ENCODE measurements around the gene MRPL27. TPM values are rescaled to one million over a fixed set of nuclear protein-coding genes. Genes with fewer than 3 reads are reported as not detected.

Gene MRPL27
- total RNA-seq, 1 donor from 2014 or later, result 83.3 TPM

DNA sequence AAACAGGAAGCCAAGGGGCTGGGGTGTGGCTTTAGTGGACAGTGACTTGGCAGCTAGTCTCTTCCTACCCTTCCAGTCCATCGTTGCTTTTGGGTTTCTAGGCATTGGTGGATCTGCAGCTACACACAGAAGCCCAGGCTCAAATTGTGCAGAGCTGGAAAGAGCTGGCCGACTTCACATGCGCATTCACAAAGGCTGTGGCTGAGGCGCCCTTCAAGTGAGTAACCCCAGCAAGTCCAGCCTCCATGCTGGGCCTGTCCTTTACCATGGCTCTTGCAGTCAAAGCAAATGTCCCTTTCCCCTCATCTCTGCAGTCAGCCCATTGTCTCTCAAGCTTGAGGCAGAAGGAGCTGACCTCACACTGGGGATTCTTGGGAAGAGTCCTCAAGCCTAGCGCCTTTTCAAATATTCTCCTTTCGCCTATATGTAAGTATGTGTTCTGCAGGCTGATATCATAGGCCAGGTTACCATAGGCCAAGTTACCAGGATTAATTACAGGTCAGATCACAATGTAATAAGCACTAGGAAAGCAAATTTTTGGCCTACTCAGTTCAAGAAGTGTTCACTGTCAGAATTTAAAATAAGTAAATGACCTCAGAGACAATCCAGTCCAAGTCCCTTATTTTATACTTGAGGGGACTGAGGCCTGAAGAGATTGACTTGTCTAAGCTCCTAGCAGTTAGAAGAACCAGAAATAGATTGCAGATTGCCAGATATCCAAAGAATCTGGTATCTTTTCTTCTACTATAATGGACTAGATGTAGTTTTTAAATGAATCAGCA lies 6.6 kb upstream of the MRPL27 start:
- intact Hi-C loops (cut with micrococcal nuclease), result no loop called here
- Mint-ChIP-seq H3K4me1 (peaks cover 3% of the 10 kb centered on the region), H3K36me3 (ENCODE audit: low read depth) (peaks cover 40% of the 10 kb centered on the region), H3K27ac (no peak overlapping the region), H3K4me3 (no peak overlapping the region), H3K27me3 (no peaks in the 10 kb centered on the region), H3K9me3 (no peaks in the 10 kb centered on the region)
- no peak for DNase-seq

DNA sequence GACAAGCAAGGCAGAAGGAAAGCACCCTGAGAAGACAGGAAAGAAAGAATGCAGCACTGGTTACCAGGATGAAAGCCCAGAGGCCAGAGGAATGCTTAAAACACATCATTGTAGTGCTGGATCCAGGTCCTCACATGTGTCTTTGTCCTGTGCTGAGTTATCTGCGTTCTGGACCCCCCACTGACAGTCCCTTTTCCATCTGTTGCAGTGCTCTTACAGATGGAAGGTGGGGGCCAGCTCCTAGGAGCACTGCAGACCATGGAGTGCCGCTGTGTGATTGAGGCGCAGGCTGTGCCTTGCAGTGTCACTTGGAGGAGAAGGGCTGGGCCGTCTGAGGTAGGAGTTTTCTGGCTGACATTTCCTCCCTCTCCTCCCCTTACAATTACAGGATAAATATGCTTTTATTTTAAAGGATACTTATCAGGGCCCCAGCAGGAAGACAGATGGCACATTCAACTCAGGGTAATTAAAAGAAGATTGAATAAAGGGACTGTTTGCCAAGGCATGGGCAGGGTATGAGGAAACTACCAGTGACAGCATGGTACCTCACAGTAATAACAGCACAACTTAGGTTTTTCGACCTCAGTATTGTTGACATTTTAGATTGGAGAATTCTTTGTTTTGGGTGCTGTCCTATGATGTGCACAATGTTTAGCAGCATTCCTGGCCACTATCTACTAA lies 3.0 kb upstream of the MRPL27 start:
- H3K9me3 Mint-ChIP-seq, result no peaks in the 10 kb centered on the region
- no peaks in the 10 kb centered on the region for H3K27me3 Mint-ChIP-seq
- intact Hi-C loops (cut with micrococcal nuclease), result no loop called here

DNA sequence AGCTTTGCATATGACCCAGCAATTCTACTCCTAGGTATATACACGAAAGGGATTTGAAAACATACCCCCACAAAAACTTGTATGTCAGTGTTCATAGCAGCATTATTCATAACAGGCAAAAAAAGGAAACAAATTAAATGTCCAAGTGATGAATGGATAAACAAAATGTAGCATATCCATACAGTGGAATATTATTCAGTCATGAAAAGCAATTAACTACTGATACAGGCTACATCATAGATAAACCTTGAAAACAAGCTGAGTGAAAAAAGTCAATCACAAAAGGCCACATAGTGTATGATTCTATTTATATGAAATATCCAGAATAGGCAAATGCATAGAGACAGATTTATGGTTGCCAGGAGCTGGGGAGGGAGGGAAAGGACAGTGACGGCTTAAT lies 721 bp upstream of the MRPL27 start:
- no peaks in the 10 kb centered on the region for H3K27me3 Mint-ChIP-seq
- H3K4me3 Mint-ChIP-seq, result peak overlapping the region; percentile 98
- H3K27ac Mint-ChIP-seq, result peak overlapping the region; percentile 100
- H3K9me3 Mint-ChIP-seq, result no peaks in the 10 kb centered on the region
- H3K4me1 Mint-ChIP-seq, result peaks cover 28% of the 10 kb centered on the region
- intact Hi-C loops (cut with micrococcal nuclease), result loop anchor here (1.0 kb wide), 1 partner anchor 24 kb away; the partner anchor contains the start of gene LRRC59
- H3K36me3 Mint-ChIP-seq (ENCODE audit: low read depth), result peaks cover 41% of the 10 kb centered on the region
- no peak for DNase-seq

More for the DNA sequence above, 3.0 kb upstream of the MRPL27 start:
- no peak for DNase-seq
- peaks cover 35% of the 10 kb centered on the region for H3K36me3 Mint-ChIP-seq (ENCODE audit: low read depth)
- H3K27ac Mint-ChIP-seq, result no peak overlapping the region
- peaks cover 27% of the 10 kb centered on the region for H3K4me1 Mint-ChIP-seq
- H3K4me3 Mint-ChIP-seq, result no peak overlapping the region

DNA sequence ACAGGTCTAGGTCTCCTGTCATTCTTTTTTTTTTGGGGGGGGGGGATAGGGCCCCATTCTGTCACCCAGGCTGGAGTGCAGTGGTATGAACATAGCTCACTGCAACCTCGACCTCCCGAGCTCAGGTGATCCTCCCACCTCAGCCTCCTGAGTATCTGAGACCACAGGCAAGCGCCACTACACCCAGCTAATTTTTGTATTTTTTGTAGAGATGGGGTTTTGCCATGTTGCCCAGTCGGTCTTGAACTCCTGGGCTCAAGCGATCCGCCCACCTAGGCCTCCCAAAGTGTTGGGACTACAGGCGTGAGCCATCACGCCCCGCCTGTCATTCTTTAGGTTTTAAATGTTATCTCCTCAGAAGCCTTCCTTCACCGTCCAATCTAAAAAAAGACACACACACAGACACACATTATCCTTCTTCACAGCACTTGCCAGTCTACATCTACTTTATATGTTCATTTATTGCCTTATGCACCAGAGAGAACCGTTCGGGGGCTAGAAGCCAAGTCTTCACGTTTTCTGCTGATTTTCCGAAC lies 694 bp downstream of the MRPL27 start:
- peaks cover 55% of the 10 kb centered on the region for H3K36me3 Mint-ChIP-seq (ENCODE audit: low read depth)
- no peaks in the 10 kb centered on the region for H3K27me3 Mint-ChIP-seq

DNA sequence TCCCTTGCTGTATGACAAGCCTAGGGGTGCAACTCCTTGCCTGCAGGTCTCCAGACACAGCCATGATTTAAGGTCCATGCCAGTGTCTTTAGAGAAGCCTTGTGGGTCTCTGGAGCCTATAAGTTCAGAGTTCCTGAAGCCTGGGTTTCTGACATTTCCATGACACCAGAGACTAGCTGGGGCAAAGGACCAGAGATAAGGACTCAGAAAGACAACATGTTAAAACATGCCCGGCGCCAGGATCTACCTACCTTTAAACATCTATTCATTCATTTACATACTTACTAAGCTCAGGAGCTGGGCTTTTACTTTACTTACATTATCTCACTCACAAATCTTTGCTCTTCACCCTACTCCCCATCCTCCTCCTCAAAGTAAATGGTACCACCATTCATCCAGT lies 1.5 kb downstream of the MRPL27 start:
- DNase-seq, result no peak
- Mint-ChIP-seq H3K4me1 (peaks cover 30% of the 10 kb centered on the region), H3K9me3 (no peaks in the 10 kb centered on the region), H3K36me3 (ENCODE audit: low read depth) (peaks cover 59% of the 10 kb centered on the region), H3K27ac (peak overlapping the region; percentile 100), H3K27me3 (no peaks in the 10 kb centered on the region), H3K4me3 (peak overlapping the region; percentile 98)
- intact Hi-C loops (cut with micrococcal nuclease), result no loop called here

More for the DNA sequence above, 694 bp downstream of the MRPL27 start:
- Mint-ChIP-seq H3K9me3 (no peaks in the 10 kb centered on the region), H3K4me3 (peak overlapping the region; percentile 98), H3K27ac (peak overlapping the region; percentile 100), H3K4me1 (peaks cover 30% of the 10 kb centered on the region)
- DNase-seq, result no peak
- intact Hi-C loops (cut with micrococcal nuclease), result no loop called here

DNA sequence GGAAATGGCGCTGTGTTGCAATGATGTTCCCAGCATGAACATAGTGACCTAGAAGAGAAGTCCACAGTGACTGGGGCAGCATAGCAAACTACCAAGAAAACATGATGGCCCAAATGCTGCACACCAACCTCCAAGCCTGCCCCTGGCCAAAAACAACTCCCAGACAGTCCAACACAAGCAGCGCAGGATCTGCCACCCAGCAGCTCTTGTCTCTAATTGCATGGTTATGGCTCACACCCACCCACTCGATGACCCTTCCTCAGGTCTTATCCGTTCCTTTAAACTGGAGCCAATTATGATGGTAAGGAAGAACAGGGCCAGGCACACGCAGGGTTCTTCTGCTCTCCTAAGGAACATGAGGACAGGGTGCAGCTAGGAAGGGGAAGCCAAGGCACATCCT lies 2.9 kb downstream of the MRPL27 start:
- no peak overlapping the region for H3K27ac Mint-ChIP-seq
- H3K9me3 Mint-ChIP-seq, result no peaks in the 10 kb centered on the region
- peaks cover 58% of the 10 kb centered on the region for H3K36me3 Mint-ChIP-seq (ENCODE audit: low read depth)
- intact Hi-C loops (cut with micrococcal nuclease), result no loop called here
- DNase-seq, result no peak
- H3K27me3 Mint-ChIP-seq, result no peaks in the 10 kb centered on the region
- H3K4me3 Mint-ChIP-seq, result peak overlapping the region; percentile 34
- H3K4me1 Mint-ChIP-seq, result peaks cover 32% of the 10 kb centered on the region

DNA sequence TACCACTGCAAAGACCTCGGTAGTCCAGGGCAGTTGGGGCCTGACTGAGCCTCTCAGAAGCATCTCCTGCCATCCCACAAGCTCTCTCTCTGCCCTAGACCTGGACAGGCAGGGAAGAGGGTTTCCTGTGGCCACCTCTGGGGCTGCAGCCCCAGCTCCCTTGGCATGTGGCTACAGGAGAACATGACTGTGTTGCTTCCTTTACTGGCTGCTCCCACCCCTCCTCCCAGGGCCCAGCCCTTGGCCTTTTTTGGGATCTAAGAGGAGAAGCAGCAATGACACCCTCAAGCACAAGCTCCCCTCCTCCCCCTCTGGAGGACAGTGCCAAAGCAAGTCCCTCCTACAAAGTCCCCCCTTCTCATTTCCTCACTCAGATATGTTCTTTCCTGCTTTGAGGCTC lies 5.6 kb downstream of the MRPL27 start:
- no peak for DNase-seq
- H3K4me3 Mint-ChIP-seq, result no peak overlapping the region
- H3K27me3 Mint-ChIP-seq, result no peaks in the 10 kb centered on the region
- no peaks in the 10 kb centered on the region for H3K9me3 Mint-ChIP-seq
- peaks cover 48% of the 10 kb centered on the region for H3K36me3 Mint-ChIP-seq (ENCODE audit: low read depth)
- peak overlapping the region; percentile 32 for H3K27ac Mint-ChIP-seq
- intact Hi-C loops (cut with micrococcal nuclease), result no loop called here
- peaks cover 25% of the 10 kb centered on the region for H3K4me1 Mint-ChIP-seq

DNA sequence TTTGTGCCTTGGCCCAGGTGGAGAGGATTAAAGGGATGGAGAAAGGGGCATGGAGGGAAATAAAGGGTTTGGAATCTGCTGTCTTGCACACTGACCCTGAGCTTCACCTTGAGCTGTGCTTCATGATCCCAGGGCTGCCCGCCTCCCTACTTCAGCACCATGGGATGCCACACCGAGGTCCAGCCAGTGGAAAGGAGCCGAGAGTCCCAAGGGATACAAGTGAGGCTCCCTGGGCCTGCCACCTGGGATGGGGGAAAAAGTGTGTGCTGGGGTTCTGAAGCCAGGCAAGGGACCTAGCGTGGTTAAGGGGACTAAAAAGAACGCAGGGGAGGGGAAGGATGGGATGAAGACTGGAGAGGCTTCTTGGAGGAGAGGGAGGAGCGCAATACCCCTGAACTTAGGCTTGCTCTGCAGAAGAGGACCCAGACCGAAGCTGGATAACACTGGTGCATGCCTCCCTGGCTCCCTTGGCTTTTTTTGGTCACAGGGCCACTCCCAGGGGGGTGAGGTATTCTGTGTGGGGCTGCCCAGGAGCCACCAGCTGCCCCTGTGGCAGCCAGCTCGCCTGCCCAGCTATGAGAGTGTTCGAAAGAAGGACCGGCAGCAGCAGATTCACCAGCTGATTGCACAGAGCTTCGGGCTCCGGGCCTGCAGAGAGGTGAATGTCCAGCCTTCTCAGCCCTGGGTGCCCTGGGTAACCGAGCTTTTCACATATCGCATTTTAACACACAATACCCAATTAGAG lies 7.2 kb downstream of the MRPL27 start:
- intact Hi-C loops (cut with micrococcal nuclease), result no loop called here
- Mint-ChIP-seq H3K4me3 (no peak overlapping the region), H3K27ac (no peak overlapping the region), H3K9me3 (no peaks in the 10 kb centered on the region), H3K27me3 (no peaks in the 10 kb centered on the region), H3K4me1 (peaks cover 17% of the 10 kb centered on the region), H3K36me3 (ENCODE audit: low read depth) (peaks cover 41% of the 10 kb centered on the region)
- no peak for DNase-seq

DNA sequence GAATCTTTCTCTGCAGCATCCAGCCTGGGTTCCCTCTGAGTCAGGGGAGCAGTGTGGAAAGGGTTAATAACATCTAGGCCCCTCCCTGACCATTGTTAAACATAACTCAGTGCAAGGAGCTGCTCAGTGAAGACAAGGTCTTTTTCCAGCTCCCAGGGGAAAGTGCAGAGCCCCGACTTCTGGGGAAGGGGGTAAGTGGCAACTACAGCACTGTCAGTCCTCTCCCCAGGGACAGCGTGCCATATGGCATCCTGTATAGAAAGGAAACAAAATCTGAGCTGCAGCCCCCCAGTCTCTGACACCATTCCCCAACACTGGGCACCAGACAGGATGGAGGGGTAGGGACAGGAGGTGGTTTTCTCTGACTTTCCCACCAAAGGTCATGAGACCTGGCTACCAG lies 7.8 kb downstream of the MRPL27 start:
- no peaks in the 10 kb centered on the region for H3K27me3 Mint-ChIP-seq

DNA sequence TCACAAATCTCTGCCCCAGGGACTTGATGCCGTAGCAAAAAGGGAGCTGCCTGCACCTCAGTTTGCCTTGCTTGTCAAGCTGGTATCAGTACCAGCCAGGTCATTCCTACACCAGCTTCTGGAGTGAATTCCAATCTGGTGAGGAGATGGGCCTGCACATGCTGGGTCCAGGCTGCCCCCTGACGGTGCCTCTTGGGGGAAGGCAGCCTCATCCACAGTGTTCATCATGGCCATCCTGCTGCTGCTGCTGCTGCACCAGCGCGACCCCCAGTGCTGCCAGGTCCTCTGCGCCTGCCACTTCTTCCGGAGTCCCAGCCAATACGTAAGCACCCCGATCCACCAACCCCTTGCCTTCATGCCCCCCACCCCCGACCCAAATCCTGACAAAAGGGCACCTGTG lies 8.3 kb downstream of the MRPL27 start:
- Mint-ChIP-seq H3K36me3 (ENCODE audit: low read depth) (peaks cover 33% of the 10 kb centered on the region), H3K27me3 (no peaks in the 10 kb centered on the region), H3K9me3 (no peaks in the 10 kb centered on the region), H3K27ac (no peak overlapping the region), H3K4me1 (peaks cover 15% of the 10 kb centered on the region), H3K4me3 (no peak overlapping the region)
- intact Hi-C loops (cut with micrococcal nuclease), result loop anchor here (5.0 kb wide), 1 partner anchor 33 kb away; the partner anchor contains the start of gene LRRC59
- DNase-seq, result no peak

More for the DNA sequence above, 7.8 kb downstream of the MRPL27 start:
- DNase-seq, result no peak
- no peaks in the 10 kb centered on the region for H3K9me3 Mint-ChIP-seq
- H3K4me3 Mint-ChIP-seq, result no peak overlapping the region
- intact Hi-C loops (cut with micrococcal nuclease), result no loop called here
- H3K36me3 Mint-ChIP-seq (ENCODE audit: low read depth), result peaks cover 37% of the 10 kb centered on the region
- H3K4me1 Mint-ChIP-seq, result peaks cover 15% of the 10 kb centered on the region
- no peak overlapping the region for H3K27ac Mint-ChIP-seq

DNA sequence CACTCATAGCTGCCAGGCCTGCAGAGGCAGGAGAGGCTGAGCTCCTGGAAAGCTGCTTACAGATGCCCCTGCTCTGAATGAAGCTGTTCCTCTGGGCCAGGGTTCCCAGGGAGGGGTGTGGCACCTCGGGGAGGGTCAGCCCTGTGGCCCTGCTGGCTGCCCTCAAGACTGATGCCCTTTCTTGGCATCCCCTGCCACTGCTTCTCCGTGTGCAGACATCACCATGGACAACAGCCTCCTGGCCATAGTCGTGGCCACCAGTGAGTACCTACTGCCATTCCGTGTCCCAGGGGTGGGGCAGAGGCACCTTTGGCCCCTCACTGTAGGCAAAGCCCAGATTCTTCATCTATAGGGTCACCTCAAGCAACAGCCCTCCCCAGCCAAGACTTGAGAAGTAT lies 8.9 kb downstream of the MRPL27 start:
- Mint-ChIP-seq H3K27ac (peak overlapping the region; percentile 45), H3K36me3 (ENCODE audit: low read depth) (peaks cover 30% of the 10 kb centered on the region), H3K4me3 (no peak overlapping the region), H3K4me1 (peaks cover 15% of the 10 kb centered on the region), H3K9me3 (no peaks in the 10 kb centered on the region), H3K27me3 (no peaks in the 10 kb centered on the region)
- intact Hi-C loops (cut with micrococcal nuclease), result loop anchor here (5.0 kb wide), 1 partner anchor 33 kb away; the partner anchor contains the start of gene LRRC59
- DNase-seq, result no peak

DNA sequence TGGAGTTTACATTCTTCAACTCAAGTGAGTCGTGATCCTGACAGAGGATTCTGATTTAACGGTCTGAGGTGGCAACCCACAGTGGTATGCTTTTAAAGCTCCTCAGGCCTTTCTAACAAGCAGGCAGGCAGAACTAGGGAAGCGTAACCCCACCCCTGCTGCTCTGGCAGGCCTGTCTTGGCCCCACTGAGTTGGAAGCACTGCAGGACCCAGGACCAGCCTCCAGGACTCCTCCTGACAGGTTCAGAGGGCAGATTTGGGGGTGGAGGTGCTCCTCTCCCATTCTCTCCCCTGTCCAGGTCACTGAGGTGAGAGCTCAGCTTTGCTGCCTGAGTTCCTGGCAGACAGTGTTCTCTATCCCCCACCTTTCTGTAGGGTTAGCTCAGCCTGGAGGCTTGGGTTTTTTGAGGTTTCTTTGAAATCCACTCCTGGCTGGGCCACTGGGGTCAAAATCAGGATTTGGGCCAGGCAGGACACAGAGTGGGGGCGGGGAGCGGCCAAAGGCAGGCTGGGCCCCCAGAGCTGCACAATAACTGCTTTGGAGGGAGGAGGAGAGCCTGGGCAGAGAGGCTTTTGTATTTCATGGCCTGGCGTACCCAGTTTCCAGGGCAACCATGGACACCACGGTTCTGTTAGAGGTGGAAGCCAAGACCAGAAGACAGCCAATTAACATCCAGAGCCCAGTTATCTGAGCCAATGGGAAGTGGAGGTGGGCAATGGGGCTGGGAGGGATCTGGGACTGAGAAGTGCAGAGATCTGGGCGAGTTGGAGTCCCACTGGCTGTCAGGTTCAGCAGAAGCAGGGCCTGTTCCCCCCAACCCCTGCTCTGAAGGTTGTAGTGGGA lies 9.5 kb downstream of the MRPL27 start:
- peaks cover 29% of the 10 kb centered on the region for H3K36me3 Mint-ChIP-seq (ENCODE audit: low read depth)

DNA sequence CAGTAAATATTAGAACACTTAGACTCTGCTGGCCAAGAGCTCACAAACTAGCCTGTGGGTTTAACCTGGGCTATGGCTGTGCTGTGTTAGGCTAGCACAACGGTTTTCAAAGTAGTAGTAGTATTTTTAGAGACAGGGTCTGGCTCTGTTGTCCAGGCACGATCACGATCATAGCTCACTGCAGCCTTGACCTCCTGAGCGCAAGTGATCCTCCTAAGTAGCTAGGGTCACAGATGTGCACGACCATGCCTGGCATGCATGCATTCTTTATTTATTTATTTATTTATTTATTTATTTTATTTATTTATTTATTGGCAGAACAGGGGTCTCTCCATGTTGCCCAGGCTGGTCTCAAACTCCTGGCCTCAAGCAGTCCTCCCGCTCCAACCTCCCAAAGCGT lies 10.3 kb downstream of the MRPL27 start:
- H3K9me3 Mint-ChIP-seq, result no peaks in the 10 kb centered on the region
- DNase-seq, result no peak
- peak overlapping the region; percentile 17 for H3K27ac Mint-ChIP-seq
- no peak overlapping the region for H3K4me3 Mint-ChIP-seq
- peaks cover 27% of the 10 kb centered on the region for H3K36me3 Mint-ChIP-seq (ENCODE audit: low read depth)
- peaks cover 15% of the 10 kb centered on the region for H3K4me1 Mint-ChIP-seq
- H3K27me3 Mint-ChIP-seq, result no peaks in the 10 kb centered on the region
- intact Hi-C loops (cut with micrococcal nuclease), result loop anchor here (1.0 to 5.0 kb wide), 2 partner anchors 16 to 35 kb away; partner anchors contain the start of genes LRRC59 and XYLT2

More for the DNA sequence above, 9.5 kb downstream of the MRPL27 start:
- Mint-ChIP-seq H3K4me3 (no peak overlapping the region), H3K4me1 (peaks cover 15% of the 10 kb centered on the region), H3K27me3 (no peaks in the 10 kb centered on the region), H3K27ac (peak overlapping the region; percentile 45), H3K9me3 (no peaks in the 10 kb centered on the region)
- intact Hi-C loops (cut with micrococcal nuclease), result loop anchor here (5.0 kb wide), 1 partner anchor 34 kb away; the partner anchor contains the start of gene LRRC59
- no peak for DNase-seq

Data from activated CD4-positive, alpha-beta T cell treated with anti-CD3 and anti-CD28 coated beads, Interleukin-2, amount 10 ng/mL, durations not matched to agents 24 days and 14 days (primary cell).